ENCODE results near the gene SESN1.

- TF ChIP-seq POLR2A (IDR thresholded peaks at IDR 0.05) (no peak), CTCF (IDR thresholded peaks at IDR 0.05) (no peak)
Measured at GRCh38 chr6:109075934-109076333, 18.7 kb downstream of the SESN1 start.

Measured in Peyer's patch (tissue), 4 donors.